SK-N-MC (cell line): ENCODE measurements around the gene CNTFR.

Source experiments
- EZH2 ChIP-seq: fragments of 200-600 bp; sonication (generic); IDR thresholded peaks from one replicate; pipeline ENCODE4 v1.6.1; 2017; ENCODE audit warnings: antibody characterized with exemption
- POLR2AphosphoS5 ChIP-seq: IDR thresholded peaks from 2 replicates; pipeline ENCODE4 v1.6.1; 2012; ENCODE audit warnings: mild to moderate bottlenecking, low read depth, low read length, borderline replicate concordance

DNA sequence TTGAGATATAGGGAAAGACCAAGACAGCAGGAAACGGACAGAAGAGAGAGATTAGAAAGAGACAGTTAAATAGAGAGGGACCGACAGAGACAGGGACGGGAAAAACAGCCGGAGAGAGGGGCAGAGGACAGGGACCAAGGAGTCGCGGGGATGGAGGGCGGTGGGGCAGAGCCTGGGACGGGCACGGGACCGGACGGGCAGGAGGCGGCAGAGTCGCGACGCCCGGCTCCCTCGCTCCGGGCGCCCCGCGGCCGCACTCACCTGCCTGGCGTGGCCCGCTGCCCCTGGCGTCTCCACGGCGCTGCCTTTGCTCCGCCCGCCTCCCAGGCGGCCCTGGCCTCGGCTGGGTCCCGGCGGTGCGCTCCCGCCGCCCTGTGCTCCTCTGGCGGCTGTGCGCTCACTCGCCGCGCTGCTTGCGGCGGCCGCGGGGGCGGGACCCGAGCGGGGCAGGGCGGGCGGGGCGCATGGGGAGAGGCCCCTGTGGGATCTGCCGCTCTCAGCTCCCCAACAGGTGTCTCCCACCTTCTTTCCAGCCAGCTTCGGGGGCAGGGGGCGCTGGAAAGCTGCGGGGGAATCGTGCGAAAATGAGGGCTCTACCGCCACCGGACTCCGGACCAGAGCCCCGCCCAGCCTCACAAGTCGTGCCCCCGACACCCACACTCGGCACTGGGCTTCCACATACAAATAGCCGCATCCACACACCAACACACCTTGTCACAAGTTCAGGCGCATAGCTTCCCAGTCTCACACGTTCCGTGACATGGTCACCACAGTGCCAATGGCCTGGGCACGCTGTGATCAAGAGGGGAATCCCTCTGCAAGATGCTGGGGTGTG lies 39.3 kb upstream of the CNTFR start, which contains the start of gene ARID3C:
- TF ChIP-seq POLR2AphosphoS5 (no peak), EZH2 (no peak)
